SU-DHL-6 (cell line): Measurements from ENCODE around the gene NEK4.

ENCODE experiments used
- H2AFZ ChIP-seq: fragments of 200-600 bp; sonication (generic); 2 replicates; pipeline ENCODE4 v1.6.1; 2014; ENCODE audit warnings: low read depth, mild to moderate bottlenecking, moderate library complexity, mixed read lengths, antibody characterized with exemption, low read length; ENCODE audit not compliant: severe bottlenecking
- H3F3A ChIP-seq: fragments of 200-600 bp; shearing (Covaris generic); 2 replicates; pipeline ENCODE4 v1.6.0; 2016; ENCODE audit warnings: antibody characterized with exemption, mild to moderate bottlenecking; ENCODE audit not compliant: insufficient read depth
- H3K27ac ChIP-seq: fragments of 200-600 bp; sonication (generic); 2 replicates; pipeline ENCODE4 v1.5.1; 2016; ENCODE audit warnings: low read depth, mild to moderate bottlenecking, low read length, moderate library complexity, mixed read lengths
- H3K27me3 ChIP-seq: fragments of 200-600 bp; sonication (generic), shearing (Covaris generic); 2 replicates; pipeline ENCODE4 v1.6.0; 2014; ENCODE audit warnings: mild to moderate bottlenecking, low read length
- H3K36me3 ChIP-seq: fragments of 200-600 bp; sonication (generic); 2 replicates; pipeline ENCODE4 v1.6.1; 2014; ENCODE audit warnings: mild to moderate bottlenecking, low read length, mixed read lengths
- H3K4me2 ChIP-seq: fragments of 300-600, 200-600 bp; shearing (Covaris generic), sonication (generic); 2 replicates; pipeline ENCODE4 v1.6.0; 2014; ENCODE audit warnings: low read length, low read depth, mild to moderate bottlenecking; ENCODE audit not compliant: poor library complexity, severe bottlenecking
- H3K4me3 ChIP-seq: fragments of 200-600 bp; sonication (generic); 2 replicates; pipeline ENCODE4 v1.5.1; 2014; ENCODE audit warnings: antibody characterized with exemption, low read length, mild to moderate bottlenecking, mixed read lengths; ENCODE audit not compliant: insufficient read depth, poor library complexity, severe bottlenecking
- H3K79me2 ChIP-seq: fragments of 200-600 bp; sonication (generic); 2 replicates; pipeline ENCODE4 v1.6.1; 2014; ENCODE audit warnings: mild to moderate bottlenecking, low read length, moderate library complexity; ENCODE audit not compliant: insufficient read depth
- H3K9ac ChIP-seq: fragments of 200-600 bp; sonication (generic); 2 replicates; pipeline ENCODE4 v1.7.0; 2014; ENCODE audit warnings: mild to moderate bottlenecking, low read length
- H3K9me2 ChIP-seq: fragments of 200-600 bp; sonication (generic); replicated peaks from 2 replicates; pipeline ENCODE4 v1.6.1; 2014; ENCODE audit warnings: low read length; ENCODE audit not compliant: insufficient read depth
- H3K9me3 ChIP-seq: fragments of 200-600 bp; sonication (generic); 2 replicates; pipeline ENCODE4 v1.6.1; 2014; ENCODE audit warnings: low read length, mixed read lengths; ENCODE audit not compliant: insufficient read depth
- H4K20me1 ChIP-seq: fragments of 200-600 bp; sonication (generic); 2 replicates; pipeline ENCODE4 v1.6.1; 2014; ENCODE audit warnings: low read depth, mild to moderate bottlenecking, antibody characterized with exemption, low read length, moderate library complexity, mixed read lengths
- EZH2phosphoT487 ChIP-seq: fragments of 200-600 bp; sonication (generic), shearing (Covaris generic); conservative IDR thresholded peaks from 2 replicates; pipeline ENCODE4 v1.6.1; 2018; ENCODE audit warnings: mild to moderate bottlenecking, antibody characterized with exemption, low read length, moderate library complexity, mixed read lengths
- TF ChIP-seq, protein P1 (sequence below): fragments of 200-600 bp; sonication (generic); IDR thresholded peaks from one replicate; pipeline ENCODE4 v1.5.1; 2017; ENCODE audit warnings: antibody characterized with exemption, mild to moderate bottlenecking, low read length, moderate library complexity; ENCODE audit not compliant: insufficient read depth, poor library complexity, severe bottlenecking

Gene NEK4

DNA sequence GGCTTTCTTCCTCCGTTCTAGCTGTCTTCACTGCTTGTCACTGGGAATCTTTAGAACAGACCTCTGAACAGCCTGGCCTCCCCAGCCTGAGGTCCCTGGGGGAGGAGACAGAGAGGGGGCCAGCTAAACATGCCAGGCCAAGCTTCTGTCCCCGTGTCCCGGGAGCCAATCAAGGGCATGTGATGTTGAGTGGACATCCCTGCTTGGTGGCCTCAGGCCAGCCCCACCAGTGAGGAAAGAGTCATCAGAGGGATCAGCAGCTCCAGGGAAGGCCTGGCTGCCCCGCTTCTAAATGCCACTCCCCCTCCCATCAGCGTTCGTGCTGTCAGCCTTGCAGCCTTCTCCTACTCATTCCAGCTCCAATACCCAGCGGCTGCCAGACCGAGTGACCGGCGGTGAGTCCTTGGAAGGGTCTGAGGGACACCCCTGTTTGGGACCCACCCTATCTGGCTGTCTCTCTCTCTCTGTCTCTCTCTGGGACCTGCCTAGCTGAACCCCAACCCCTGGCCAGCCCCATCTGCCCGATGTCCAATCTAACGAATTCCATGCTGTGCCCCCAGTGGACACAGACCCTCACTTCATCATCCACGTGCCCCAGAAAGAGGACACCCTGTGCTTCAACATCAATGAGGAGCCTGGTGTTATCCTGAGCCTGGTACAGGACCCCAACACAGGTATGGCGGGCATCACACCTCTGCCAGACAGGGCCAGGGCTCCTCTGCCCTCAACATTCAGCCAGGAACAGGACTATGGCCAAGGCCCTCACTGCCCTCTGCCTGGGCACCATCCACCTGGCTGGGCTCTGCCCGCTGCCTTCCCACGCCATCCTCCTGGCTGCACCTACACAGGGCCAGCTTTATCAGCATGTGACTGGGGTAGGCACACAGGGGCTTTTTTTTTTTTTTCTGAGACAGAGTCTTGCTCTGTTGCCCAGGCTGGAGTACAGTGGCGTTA lies 17.2 kb upstream of the NEK4 start:
- Histone ChIP-seq H3K4me3 (no peak overlapping the region), H3K9me2 (no peaks in the 10 kb centered on the region), H3F3A (no peaks in the 10 kb centered on the region), H3K36me3 (no peaks in the 10 kb centered on the region), H3K9me3 (no peaks in the 10 kb centered on the region), H3K4me2 (no peak overlapping the region), H4K20me1 (no peaks in the 10 kb centered on the region), H3K9ac (no peak overlapping the region), H2AFZ (no peak overlapping the region), H3K27me3 (no peaks in the 10 kb centered on the region), H3K27ac (no peak overlapping the region), H3K79me2 (no peaks in the 10 kb centered on the region)
- TF ChIP-seq, protein P1, sequence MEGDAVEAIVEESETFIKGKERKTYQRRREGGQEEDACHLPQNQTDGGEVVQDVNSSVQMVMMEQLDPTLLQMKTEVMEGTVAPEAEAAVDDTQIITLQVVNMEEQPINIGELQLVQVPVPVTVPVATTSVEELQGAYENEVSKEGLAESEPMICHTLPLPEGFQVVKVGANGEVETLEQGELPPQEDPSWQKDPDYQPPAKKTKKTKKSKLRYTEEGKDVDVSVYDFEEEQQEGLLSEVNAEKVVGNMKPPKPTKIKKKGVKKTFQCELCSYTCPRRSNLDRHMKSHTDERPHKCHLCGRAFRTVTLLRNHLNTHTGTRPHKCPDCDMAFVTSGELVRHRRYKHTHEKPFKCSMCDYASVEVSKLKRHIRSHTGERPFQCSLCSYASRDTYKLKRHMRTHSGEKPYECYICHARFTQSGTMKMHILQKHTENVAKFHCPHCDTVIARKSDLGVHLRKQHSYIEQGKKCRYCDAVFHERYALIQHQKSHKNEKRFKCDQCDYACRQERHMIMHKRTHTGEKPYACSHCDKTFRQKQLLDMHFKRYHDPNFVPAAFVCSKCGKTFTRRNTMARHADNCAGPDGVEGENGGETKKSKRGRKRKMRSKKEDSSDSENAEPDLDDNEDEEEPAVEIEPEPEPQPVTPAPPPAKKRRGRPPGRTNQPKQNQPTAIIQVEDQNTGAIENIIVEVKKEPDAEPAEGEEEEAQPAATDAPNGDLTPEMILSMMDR = no peak
- no peak for TF ChIP-seq EZH2phosphoT487

DNA sequence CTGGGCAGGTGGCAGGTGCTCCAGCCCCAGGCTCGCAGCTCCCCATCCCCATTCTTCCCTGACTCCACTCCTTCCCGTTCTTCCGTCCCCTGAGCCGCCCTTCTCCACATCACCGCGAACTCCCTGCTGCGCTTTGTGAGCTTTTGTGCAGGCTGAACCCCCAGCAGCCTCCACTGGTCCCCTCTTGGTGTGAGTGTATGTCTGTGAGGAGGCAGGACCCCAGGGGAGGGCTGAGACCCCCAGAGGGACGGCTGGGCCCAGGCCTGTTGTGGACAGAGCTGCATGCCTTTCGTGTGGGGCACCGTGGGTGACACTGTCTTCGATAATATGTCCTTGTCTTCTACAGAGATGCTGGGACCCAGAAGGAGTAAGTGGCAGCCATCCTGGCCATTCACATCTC lies 16.5 kb upstream of the NEK4 start:
- Histone ChIP-seq H3K9me2 (no peaks in the 10 kb centered on the region), H3K36me3 (no peaks in the 10 kb centered on the region), H3K4me2 (no peak overlapping the region), H3F3A (no peaks in the 10 kb centered on the region), H3K4me3 (no peak overlapping the region), H3K9ac (no peak overlapping the region), H3K9me3 (no peaks in the 10 kb centered on the region), H4K20me1 (no peaks in the 10 kb centered on the region), H3K27ac (no peak overlapping the region), H2AFZ (no peak overlapping the region), H3K27me3 (no peaks in the 10 kb centered on the region), H3K79me2 (no peaks in the 10 kb centered on the region)
- TF ChIP-seq, protein P1 = no peak
- no peak for TF ChIP-seq EZH2phosphoT487

DNA sequence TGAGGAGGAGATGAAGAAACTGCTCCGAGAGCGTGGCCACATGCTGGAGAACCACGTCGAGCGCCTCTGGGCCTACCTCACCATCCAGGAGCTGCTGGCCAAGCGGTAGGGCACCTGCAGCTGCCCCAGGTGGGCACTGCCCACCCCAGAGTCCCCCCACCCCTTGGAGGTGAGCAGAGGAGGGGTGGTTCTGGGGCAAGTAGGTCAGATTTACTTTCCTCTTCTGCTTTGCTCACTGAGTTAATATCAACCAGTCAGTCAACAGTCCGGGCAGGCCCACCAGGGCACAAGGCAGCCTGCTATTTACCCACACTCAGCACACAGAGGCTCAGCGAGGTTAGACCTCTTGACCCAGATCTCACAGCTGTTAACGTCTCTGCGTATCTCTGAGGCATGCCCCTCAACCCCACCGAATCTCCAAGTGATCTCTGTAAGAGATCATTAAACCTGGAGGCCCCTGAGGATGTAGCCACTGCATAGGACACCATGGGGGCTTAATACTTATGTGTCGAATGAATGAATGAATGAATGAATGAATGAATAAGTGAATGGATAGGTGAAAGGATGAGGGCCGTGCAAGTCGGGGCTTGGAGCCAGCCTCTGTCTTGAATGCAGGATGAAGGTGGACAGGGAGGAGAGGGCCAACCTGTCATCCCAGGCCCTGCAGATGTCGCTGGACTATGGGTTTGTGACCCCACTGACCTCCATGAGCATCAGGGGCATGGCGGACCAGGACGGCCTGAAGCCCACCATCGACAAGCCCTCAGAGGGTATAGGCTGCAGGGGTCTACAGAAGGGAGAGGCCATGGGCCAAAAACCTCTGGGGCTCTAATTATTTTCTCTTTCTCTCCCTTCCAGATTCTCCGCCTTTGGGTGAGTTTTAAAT lies 15.8 kb upstream of the NEK4 start:
- Histone ChIP-seq H3K27ac (no peak overlapping the region), H3K36me3 (no peaks in the 10 kb centered on the region), H3K9ac (no peak overlapping the region), H3K9me3 (no peaks in the 10 kb centered on the region), H4K20me1 (no peaks in the 10 kb centered on the region), H3K79me2 (no peaks in the 10 kb centered on the region), H2AFZ (no peak overlapping the region), H3K9me2 (no peaks in the 10 kb centered on the region), H3K27me3 (no peaks in the 10 kb centered on the region), H3F3A (no peaks in the 10 kb centered on the region), H3K4me3 (no peak overlapping the region), H3K4me2 (no peak overlapping the region)
- TF ChIP-seq, protein P1 = no peak
- TF ChIP-seq EZH2phosphoT487 = no peak
